ENCODE results near the gene SSRP1. TPM values are rescaled to one million over a fixed set of nuclear protein-coding genes. Genes with fewer than 3 reads are reported as not detected.

Gene SSRP1
- total and polyA plus RNA-seq, 2 of the 13 experiments (the other 11 are each of a cell fraction or from before 2014, with no cell fraction given) = 93.6 to 129 TPM

GRCh38 chr11:57311109-57311936 is 24.4 kb downstream of the SSRP1 start (continued):
- TF ChIP-seq HNF1A (IDR thresholded peaks at IDR 0.05; ENCODE audit: low read depth) = no peak
- TF ChIP-seq HNF1A (CRISPR knock-in tag; IDR thresholded peaks at IDR 0.05; ENCODE audit: borderline replicate concordance) = no peak; the same call in 1 of the 2 replicates
- TF ChIP-seq ZSCAN22 (CRISPR knock-in tag; IDR thresholded peaks at IDR 0.05) = no peak
- TF ChIP-seq ZNF33B (CRISPR knock-in tag; IDR thresholded peaks at IDR 0.05) = no peak
- no peak for TF ChIP-seq ZMAT5 (CRISPR knock-in tag; IDR thresholded peaks at IDR 0.05; ENCODE audit: borderline replicate concordance, low read depth)
- TF ChIP-seq ZNF337 (CRISPR knock-in tag; IDR thresholded peaks at IDR 0.05; ENCODE audit: borderline replicate concordance, low read depth) = no peak
- TF ChIP-seq ZNF512B (CRISPR knock-in tag; IDR thresholded peaks at IDR 0.05; ENCODE audit: borderline replicate concordance) = no peak
- no peak for TF ChIP-seq ZNF839 (CRISPR knock-in tag; IDR thresholded peaks at IDR 0.05; ENCODE audit: borderline replicate concordance)
- TF ChIP-seq PHF5A (CRISPR knock-in tag; IDR thresholded peaks at IDR 0.05; ENCODE audit: low read depth, unreplicated experiment) = no peak
- TF ChIP-seq NFE2L2 (IDR thresholded peaks at IDR 0.05; ENCODE audit: low read length) = no peak
- no peak for TF ChIP-seq PBX3 (CRISPR knock-in tag; IDR thresholded peaks at IDR 0.05; ENCODE audit: borderline replicate concordance)
- no peak for TF ChIP-seq DPF2 (CRISPR knock-in tag; IDR thresholded peaks at IDR 0.05; ENCODE audit: borderline replicate concordance, low read depth)
- TF ChIP-seq ZNF253 (CRISPR knock-in tag; IDR thresholded peaks at IDR 0.05; ENCODE audit: borderline replicate concordance) = no peak
- TF ChIP-seq SMAD3 (CRISPR knock-in tag; IDR thresholded peaks at IDR 0.05) = no peak
- no peak for TF ChIP-seq CCAR2 (optimal IDR thresholded peaks at IDR 0.05; ENCODE audit: low read depth, low read length)
- TF ChIP-seq YY1 (IDR thresholded peaks at IDR 0.05; ENCODE audit: insufficient read depth, insufficient replicate concordance, low read depth, low read length) = no peak
- TF ChIP-seq ELF1 (CRISPR knock-in tag; IDR thresholded peaks at IDR 0.05) = no peak
- no peak for TF ChIP-seq BRCA1 (CRISPR knock-in tag; IDR thresholded peaks at IDR 0.05)
- no peak for TF ChIP-seq MTA1 (CRISPR knock-in tag; IDR thresholded peaks at IDR 0.05; ENCODE audit: borderline replicate concordance)

All from HepG2 (cell line).